Activated naive CD8-positive, alpha-beta T cell (primary cell): Measurements from ENCODE around the gene TMC5.
A peak's percentile ranks its signal among the peaks of the same experiment; 100 is the strongest.
"Not testable (repeated sequence)": the region's sequence is repeated elsewhere in the genome, so short reads cannot be mapped to it uniquely, and the experiment has no call there.

Experiments used
- H3K27ac Mint-ChIP-seq: one replicate; pipeline ENCODE4 v1.8.0; 2021; ENCODE audit warnings: mixed read lengths
- H3K27me3 Mint-ChIP-seq: one replicate; pipeline ENCODE4 v1.8.0; 2021; ENCODE audit warnings: mixed read lengths
- H3K36me3 Mint-ChIP-seq: one replicate; pipeline ENCODE4 v1.8.0; 2021; ENCODE audit warnings: mixed read lengths
- H3K4me1 Mint-ChIP-seq: one replicate; pipeline ENCODE4 v1.8.0; 2021; ENCODE audit warnings: low read depth, mixed read lengths
- H3K4me3 Mint-ChIP-seq: one replicate; pipeline ENCODE4 v1.8.0; 2021; ENCODE audit warnings: mild to moderate bottlenecking, mixed read lengths
- H3K9me3 Mint-ChIP-seq: one replicate; pipeline ENCODE4 v1.8.0; 2021; ENCODE audit warnings: low read depth, mixed read lengths

The TMC5 gene

GRCh38 chr16:19393226-19394111, 24.2 kb upstream of the TMC5 start:
- no peak overlapping the region for H3K27ac Mint-ChIP-seq
- H3K4me3 Mint-ChIP-seq: no peak overlapping the region
- H3K36me3 Mint-ChIP-seq: no peaks in the 10 kb centered on the region
- H3K27me3 Mint-ChIP-seq: peaks cover 9% of the 10 kb centered on the region
- H3K9me3 Mint-ChIP-seq: no peaks in the 10 kb centered on the region
- no peaks in the 10 kb centered on the region for H3K4me1 Mint-ChIP-seq

- not testable (repeated sequence) for H3K4me3 Mint-ChIP-seq, H3K4me1 Mint-ChIP-seq, H3K36me3 Mint-ChIP-seq, H3K9me3 Mint-ChIP-seq, H3K27ac Mint-ChIP-seq
- H3K27me3 Mint-ChIP-seq: peaks cover 17% of the 10 kb centered on the region
Observed at GRCh38 chr16:19395646-19396267, 21.9 kb upstream of the TMC5 start.

- H3K4me1 Mint-ChIP-seq: no peaks in the 10 kb centered on the region
- peaks cover 15% of the 10 kb centered on the region for H3K27me3 Mint-ChIP-seq
- peaks cover 2% of the 10 kb centered on the region for H3K36me3 Mint-ChIP-seq
- H3K27ac Mint-ChIP-seq: no peak overlapping the region
- peaks cover 14% of the 10 kb centered on the region for H3K9me3 Mint-ChIP-seq
- no peak overlapping the region for H3K4me3 Mint-ChIP-seq
Observed at GRCh38 chr16:19396555-19397011, 21.1 kb upstream of the TMC5 start.

GRCh38 chr16:19397373-19397772, 20.3 kb upstream of the TMC5 start:
- Mint-ChIP-seq H3K9me3 (peaks cover 18% of the 10 kb centered on the region), H3K27me3 (peaks cover 14% of the 10 kb centered on the region)
- not testable (repeated sequence) for H3K4me3 Mint-ChIP-seq, H3K27ac Mint-ChIP-seq, H3K4me1 Mint-ChIP-seq, H3K36me3 Mint-ChIP-seq

- Mint-ChIP-seq H3K27ac (no peak overlapping the region), H3K36me3 (peaks cover 6% of the 10 kb centered on the region), H3K4me3 (no peak overlapping the region), H3K27me3 (peaks cover 17% of the 10 kb centered on the region), H3K9me3 (peaks cover 18% of the 10 kb centered on the region), H3K4me1 (no peaks in the 10 kb centered on the region)
Observed at GRCh38 chr16:19400711-19401110, 17.0 kb upstream of the TMC5 start.

- peaks cover 6% of the 10 kb centered on the region for H3K4me1 Mint-ChIP-seq
- H3K27me3 Mint-ChIP-seq: peaks cover 30% of the 10 kb centered on the region
- H3K9me3 Mint-ChIP-seq: peaks cover 4% of the 10 kb centered on the region
- peaks cover 2% of the 10 kb centered on the region for H3K36me3 Mint-ChIP-seq
- H3K27ac Mint-ChIP-seq: no peak overlapping the region
- H3K4me3 Mint-ChIP-seq: no peak overlapping the region
Observed at GRCh38 chr16:19406891-19407491, 10.7 kb upstream of the TMC5 start.

- Mint-ChIP-seq H3K27ac (no peak overlapping the region), H3K4me3 (peak overlapping the region; percentile 65), H3K36me3 (no peaks in the 10 kb centered on the region), H3K4me1 (peaks cover 6% of the 10 kb centered on the region), H3K27me3 (peaks cover 34% of the 10 kb centered on the region), H3K9me3 (peaks cover 4% of the 10 kb centered on the region)
Observed at GRCh38 chr16:19410435-19411171, 7.1 kb upstream of the TMC5 start.

GRCh38 chr16:19411298-19411697, 6.4 kb upstream of the TMC5 start:
- Mint-ChIP-seq H3K4me3 (peak overlapping the region; percentile 36), H3K27me3 (peaks cover 35% of the 10 kb centered on the region), H3K27ac (no peak overlapping the region), H3K4me1 (peaks cover 6% of the 10 kb centered on the region), H3K36me3 (no peaks in the 10 kb centered on the region), H3K9me3 (peaks cover 4% of the 10 kb centered on the region)

- peaks cover 34% of the 10 kb centered on the region for H3K27me3 Mint-ChIP-seq
- H3K27ac Mint-ChIP-seq, H3K36me3 Mint-ChIP-seq, H3K4me3 Mint-ChIP-seq, H3K4me1 Mint-ChIP-seq, H3K9me3 Mint-ChIP-seq: not testable (repeated sequence)
Observed at GRCh38 chr16:19412055-19412454, 5.6 kb upstream of the TMC5 start.

GRCh38 chr16:19415461-19415860, 2.2 kb upstream of the TMC5 start:
- Mint-ChIP-seq H3K36me3 (no peaks in the 10 kb centered on the region), H3K4me3 (no peak overlapping the region), H3K4me1 (peaks cover 4% of the 10 kb centered on the region), H3K27me3 (peaks cover 22% of the 10 kb centered on the region), H3K27ac (no peak overlapping the region), H3K9me3 (no peaks in the 10 kb centered on the region)

GRCh38 chr16:19415918-19416317, 1.8 kb upstream of the TMC5 start:
- Mint-ChIP-seq H3K27ac (no peak overlapping the region), H3K4me1 (peaks cover 4% of the 10 kb centered on the region), H3K4me3 (no peak overlapping the region), H3K36me3 (no peaks in the 10 kb centered on the region), H3K9me3 (no peaks in the 10 kb centered on the region), H3K27me3 (peaks cover 24% of the 10 kb centered on the region)

- Mint-ChIP-seq H3K27ac (no peak overlapping the region), H3K4me3 (no peak overlapping the region), H3K4me1 (no peaks in the 10 kb centered on the region), H3K9me3 (peaks cover 4% of the 10 kb centered on the region), H3K27me3 (peaks cover 11% of the 10 kb centered on the region), H3K36me3 (no peaks in the 10 kb centered on the region)
Observed at GRCh38 chr16:19418200-19418599, 517 bp downstream of the TMC5 start.

GRCh38 chr16:19419698-19420075, 2.0 kb downstream of the TMC5 start:
- Mint-ChIP-seq H3K4me1 (no peaks in the 10 kb centered on the region), H3K27me3 (peaks cover 9% of the 10 kb centered on the region), H3K9me3 (peaks cover 4% of the 10 kb centered on the region), H3K27ac (no peak overlapping the region), H3K36me3 (no peaks in the 10 kb centered on the region), H3K4me3 (no peak overlapping the region)

- H3K9me3 Mint-ChIP-seq: peaks cover 4% of the 10 kb centered on the region
- H3K27ac Mint-ChIP-seq: no peak overlapping the region
- H3K4me1 Mint-ChIP-seq: no peaks in the 10 kb centered on the region
- H3K4me3 Mint-ChIP-seq: no peak overlapping the region
- peaks cover 3% of the 10 kb centered on the region for H3K27me3 Mint-ChIP-seq
- H3K36me3 Mint-ChIP-seq: no peaks in the 10 kb centered on the region
Observed at GRCh38 chr16:19424478-19424877, 6.8 kb downstream of the TMC5 start.

GRCh38 chr16:19430345-19430744, 12.7 kb downstream of the TMC5 start:
- no peaks in the 10 kb centered on the region for H3K9me3 Mint-ChIP-seq
- H3K4me3 Mint-ChIP-seq: no peak overlapping the region
- no peak overlapping the region for H3K27ac Mint-ChIP-seq
- H3K4me1 Mint-ChIP-seq: no peaks in the 10 kb centered on the region
- no peaks in the 10 kb centered on the region for H3K36me3 Mint-ChIP-seq
- H3K27me3 Mint-ChIP-seq: no peaks in the 10 kb centered on the region
